Hematopoietic multipotent progenitor cell treated with erythropoietin and hydrocortisone succinate and interleukin-3 and kit ligand, for 8 days (in vitro differentiated cells): ENCODE measurements around the gene KIF3B.
"Not testable (repeated sequence)": the region's sequence is repeated elsewhere in the genome, so short reads cannot be mapped to it uniquely, and the experiment has no call there.

Experiments used
- DNase-seq: peaks from one replicate; pipeline ENCODE4 v3.0.0-alpha.2; 2015

KIF3B gene

GRCh38 chr20:32249030-32249738 lies 28.3 kb upstream of the KIF3B start:
- no peak for DNase-seq

- no peak for DNase-seq
Measured at GRCh38 chr20:32251470-32251869, 26.0 kb upstream of the KIF3B start.

GRCh38 chr20:32252189-32252588 lies 25.3 kb upstream of the KIF3B start:
- DNase-seq, result no peak

- DNase-seq, result not testable (repeated sequence)
Measured at GRCh38 chr20:32260973-32261372, 16.5 kb upstream of the KIF3B start.

- DNase-seq, result no peak
Measured at GRCh38 chr20:32261644-32262043, 15.8 kb upstream of the KIF3B start.

GRCh38 chr20:32263398-32263954 lies 14.0 kb upstream of the KIF3B start:
- DNase-seq, result no peak

GRCh38 chr20:32271620-32272019 lies 5.8 kb upstream of the KIF3B start:
- no peak for DNase-seq

GRCh38 chr20:32274359-32274758 lies 3.1 kb upstream of the KIF3B start:
- no peak for DNase-seq

- not testable (repeated sequence) for DNase-seq
Measured at GRCh38 chr20:32275163-32275562, 2.3 kb upstream of the KIF3B start.

- peak; percentile 25 for DNase-seq
Measured at GRCh38 chr20:32278199-32278643, 770 bp downstream of the KIF3B start.

- no peak for DNase-seq
Measured at GRCh38 chr20:32281711-32282110, 4.3 kb downstream of the KIF3B start.

GRCh38 chr20:32282461-32282860 lies 5.0 kb downstream of the KIF3B start:
- DNase-seq, result no peak

- DNase-seq, result no peak
Measured at GRCh38 chr20:32285082-32285620, 7.7 kb downstream of the KIF3B start.

- DNase-seq, result peak; percentile 98
Measured at GRCh38 chr20:32285621-32286371, 8.3 kb downstream of the KIF3B start.

- no peak for DNase-seq
Measured at GRCh38 chr20:32287231-32287638, 9.8 kb downstream of the KIF3B start.

GRCh38 chr20:32288225-32288849 lies 10.9 kb downstream of the KIF3B start:
- DNase-seq, result no peak

- not testable (repeated sequence) for DNase-seq
Measured at GRCh38 chr20:32289299-32289660, 11.8 kb downstream of the KIF3B start.

GRCh38 chr20:32289661-32290431 lies 12.4 kb downstream of the KIF3B start:
- DNase-seq, result no peak

GRCh38 chr20:32291166-32291565 lies 13.7 kb downstream of the KIF3B start:
- DNase-seq, result no peak

- DNase-seq, result no peak
Measured at GRCh38 chr20:32292548-32292947, 15.1 kb downstream of the KIF3B start.

- DNase-seq, result no peak
Measured at GRCh38 chr20:32294071-32294470, 16.6 kb downstream of the KIF3B start.

- no peak for DNase-seq
Measured at GRCh38 chr20:32296412-32296811, 19.0 kb downstream of the KIF3B start.
